Stimulated activated CD4-positive, alpha-beta T cell treated with anti-CD3 and anti-CD28 coated beads, Interleukin-1b, Interleukin-23, amount 100 ng/mL, for 24 hours (primary cell): ENCODE results near the gene CCSAP.
"Not testable (repeated sequence)": the region's sequence is repeated elsewhere in the genome, so short reads cannot be mapped to it uniquely, and the experiment has no call there.

ENCODE experiments used
- DNase-seq, 4 experiments: peaks; one replicate each; pipeline ENCODE4 v3.0.0-alpha.2; 2020; ENCODE audit warnings: low read depth in 4 of 4, low spot score in 1 of 4

The CCSAP gene, protein sequence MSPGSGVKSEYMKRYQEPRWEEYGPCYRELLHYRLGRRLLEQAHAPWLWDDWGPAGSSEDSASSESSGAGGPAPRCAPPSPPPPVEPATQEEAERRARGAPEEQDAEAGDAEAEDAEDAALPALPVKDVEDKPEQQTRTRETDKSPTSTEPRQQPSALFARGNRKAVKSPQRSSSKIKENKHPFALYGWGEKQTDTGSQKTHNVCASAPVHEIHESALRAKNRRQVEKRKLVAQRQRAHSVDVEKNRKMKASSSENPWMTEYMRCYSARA

DNA sequence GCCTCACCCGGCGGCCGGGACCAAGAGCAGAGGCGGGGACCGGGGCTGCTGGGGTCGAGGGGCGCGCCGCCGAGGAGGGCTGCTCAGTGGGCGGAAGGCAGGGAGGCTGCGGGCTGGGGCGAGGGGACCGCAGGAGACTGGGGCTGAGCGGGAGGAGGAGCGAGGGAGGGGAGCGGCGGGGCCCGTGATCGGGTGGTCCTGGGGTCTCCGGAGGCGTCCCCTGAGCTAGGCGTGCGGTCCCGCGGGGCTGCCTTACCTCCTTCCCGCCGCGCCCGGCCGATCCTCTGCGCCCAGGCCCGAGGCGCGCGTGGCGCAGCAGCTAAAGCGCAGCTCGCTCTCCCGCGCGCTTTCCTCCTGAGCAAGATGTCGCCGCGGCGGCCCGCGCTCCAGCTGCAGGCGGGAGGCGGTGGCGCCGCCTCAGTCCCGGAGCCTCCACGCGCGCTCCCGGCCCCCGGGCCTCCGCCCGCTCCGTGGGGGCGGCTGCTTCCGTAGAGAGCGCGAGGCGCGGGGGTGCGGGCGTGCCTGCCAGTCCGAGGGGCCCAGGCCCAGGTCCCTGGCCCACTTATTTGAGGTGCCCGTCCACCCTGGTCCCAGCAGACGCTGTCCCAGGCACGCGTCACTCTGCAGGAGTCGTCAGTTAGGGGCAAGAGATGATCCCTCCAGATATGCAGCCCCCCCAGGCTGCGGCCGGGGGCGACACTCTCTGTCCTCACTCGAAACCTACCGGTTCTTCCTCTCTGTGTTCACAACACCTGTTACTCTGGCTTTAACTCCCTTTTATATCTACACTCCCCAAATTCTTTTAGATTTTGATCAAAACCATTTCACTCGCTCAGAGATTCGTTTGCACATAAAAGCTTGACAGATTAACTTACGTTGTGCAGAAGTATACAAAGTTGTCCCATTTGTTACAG, at the start of gene CCSAP:
Gene CCSAP, minus strand, starts transcription at position 392 of the 914 bp plus-strand sequence. CDS start 582 bp downstream, outside the sequence.
- peak; percentile 12 to 23 (median 16) for DNase-seq

DNA sequence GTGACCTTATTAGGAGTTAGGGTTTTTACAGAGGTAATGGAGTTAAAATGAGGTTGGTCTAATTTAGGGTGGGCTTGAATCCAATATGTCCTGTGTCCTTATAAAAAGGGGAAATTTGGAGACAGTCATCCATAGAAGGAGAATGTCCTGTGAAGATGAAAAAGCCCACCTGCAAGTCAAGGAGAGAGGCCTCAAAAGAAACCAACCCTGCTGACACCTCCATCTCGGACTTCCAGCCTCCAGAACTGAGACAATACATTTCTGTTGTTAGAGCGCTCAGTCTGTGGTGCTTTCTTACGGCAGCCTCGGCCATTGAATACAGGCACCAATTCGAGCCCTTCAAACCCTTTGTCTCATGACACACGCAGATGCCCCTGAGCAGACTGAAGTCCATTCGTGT, 47.3 kb upstream of the CCSAP start:
- DNase-seq = no peak

DNA sequence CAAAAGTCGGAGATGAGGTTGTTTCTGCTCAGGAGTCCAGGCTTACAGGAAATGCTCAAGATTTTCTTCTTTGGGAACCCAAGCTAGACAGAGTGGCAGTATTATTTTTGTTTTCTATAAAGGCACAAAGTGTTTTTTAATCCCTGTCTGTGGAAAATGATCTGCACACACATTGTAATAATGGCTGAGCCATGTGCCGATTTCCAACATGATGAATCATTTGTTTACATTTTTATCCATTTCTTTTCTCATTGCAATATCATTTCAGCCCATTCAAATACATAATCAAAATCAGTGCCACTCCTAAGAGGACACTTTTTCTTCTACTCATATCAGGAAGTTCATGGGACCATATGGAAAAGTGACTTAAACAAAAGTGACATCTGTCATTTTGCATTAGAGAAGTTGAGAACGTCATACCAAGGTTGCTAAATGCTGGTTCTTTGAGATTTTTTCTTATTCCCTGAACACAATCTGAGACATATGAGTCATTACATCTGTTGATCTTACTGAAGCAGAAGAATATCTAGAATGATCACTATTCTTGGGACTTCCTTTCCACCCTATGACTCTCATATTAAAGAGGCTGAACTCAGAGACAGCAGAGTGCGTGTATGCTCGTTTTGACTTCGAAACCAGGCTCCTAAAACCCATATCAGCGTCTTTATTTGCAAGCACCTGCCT, 46.2 kb upstream of the CCSAP start:
- DNase-seq = no peak

DNA sequence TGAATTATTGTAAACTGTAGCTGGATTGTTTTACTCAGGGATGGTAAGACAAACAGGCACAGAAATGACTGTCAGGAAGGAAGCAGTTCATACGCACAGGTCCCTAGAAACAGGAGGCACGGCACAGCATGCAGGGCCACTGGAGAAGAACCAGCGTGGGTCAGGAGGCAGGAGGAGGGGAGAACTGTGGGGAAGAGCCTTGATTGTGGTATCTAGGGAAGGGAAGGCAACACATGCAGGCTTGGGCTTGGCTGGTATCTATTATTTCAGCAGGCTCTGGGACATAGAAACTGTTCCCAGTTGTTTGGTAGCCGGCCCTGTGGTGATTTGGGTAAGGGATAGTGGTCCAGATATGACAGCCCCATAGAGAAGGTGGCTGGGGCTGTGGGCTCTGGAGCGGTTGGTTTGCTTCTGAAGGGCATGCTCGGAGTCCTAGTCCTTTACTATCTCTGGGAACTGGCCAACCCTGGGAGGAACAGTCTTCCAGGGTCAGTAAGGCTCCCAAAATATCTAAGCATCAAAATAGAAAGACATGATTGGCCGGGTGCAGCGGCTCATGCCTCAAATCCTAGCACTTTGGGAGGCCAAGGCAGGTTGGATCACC, 43.1 kb upstream of the CCSAP start:
- no peak for DNase-seq

DNA sequence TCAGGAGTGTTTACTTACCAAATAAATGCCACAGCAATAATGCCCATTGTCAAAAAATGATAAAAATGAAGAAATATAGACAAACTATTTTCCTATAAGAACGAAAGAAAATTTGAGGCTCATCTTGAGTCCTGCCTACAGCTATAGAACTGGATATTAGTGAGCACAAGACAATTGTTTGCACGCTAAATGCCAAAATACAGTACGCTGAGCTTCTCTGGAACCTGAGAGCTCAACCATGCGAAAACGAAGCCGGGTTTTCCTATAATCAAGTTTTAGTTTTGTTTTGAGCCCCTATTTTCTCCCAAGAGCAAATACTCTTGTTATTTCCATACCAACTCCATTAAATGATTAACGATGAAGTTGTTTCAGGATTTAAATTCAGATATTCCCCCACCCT, 42.0 kb upstream of the CCSAP start:
- DNase-seq = no peak

DNA sequence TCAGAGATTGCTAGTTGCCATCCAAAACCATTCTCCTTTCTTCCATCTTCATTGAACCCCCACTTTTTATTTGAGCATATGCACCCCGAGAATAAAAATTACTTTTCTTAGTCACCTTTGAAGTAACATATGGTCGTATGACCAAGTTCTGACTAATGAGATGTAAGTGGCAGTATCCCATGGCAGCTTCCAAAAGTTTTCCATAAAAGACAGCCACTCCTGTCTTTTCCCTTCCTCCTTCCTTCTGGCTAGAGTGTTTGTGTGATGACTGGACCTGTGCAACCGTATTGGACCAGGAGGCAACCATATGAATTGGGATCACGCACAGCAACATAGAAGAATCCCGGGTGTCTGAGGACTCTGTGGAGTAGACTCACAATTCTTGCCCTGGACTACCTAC, 41.1 kb upstream of the CCSAP start:
- no peak for DNase-seq

DNA sequence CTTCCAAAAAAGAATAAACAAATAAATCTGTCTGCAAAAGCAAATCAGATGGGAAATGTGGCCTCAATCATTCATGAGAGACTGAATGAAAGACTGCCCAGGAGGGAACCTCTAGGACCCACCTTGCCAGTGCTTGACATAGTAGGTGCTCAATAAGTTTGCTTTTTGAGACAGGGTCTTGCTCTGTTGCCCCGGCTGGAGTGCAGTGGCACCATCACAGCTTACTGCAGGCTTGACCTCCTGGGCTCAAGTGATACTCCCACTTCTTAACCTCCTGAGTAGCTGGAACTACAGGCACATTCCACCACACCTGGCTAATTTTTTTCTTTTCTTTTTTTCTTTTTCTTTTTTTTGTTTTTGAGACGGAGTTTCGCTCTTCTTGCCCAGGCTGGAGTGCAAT, 40.3 kb upstream of the CCSAP start:
- DNase-seq = no peak

DNA sequence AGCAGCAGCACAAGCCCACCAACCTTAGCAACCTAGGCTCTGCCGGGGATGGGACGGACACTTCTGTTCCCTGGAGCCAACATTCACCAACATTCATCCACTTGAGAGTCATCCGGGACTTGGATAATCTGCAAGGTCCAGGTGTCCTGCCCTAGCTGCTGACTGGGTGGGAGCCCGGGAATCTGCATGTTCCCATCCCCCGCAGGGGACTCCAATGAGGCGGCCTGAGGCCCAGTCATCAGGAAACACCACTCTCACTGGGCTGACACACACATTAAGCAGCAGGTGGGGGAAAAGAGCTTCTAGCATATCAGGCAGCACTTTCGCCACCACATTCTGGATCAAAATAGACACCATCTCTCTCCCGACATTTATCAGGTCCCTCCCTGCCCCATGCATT, 38.4 kb upstream of the CCSAP start:
- DNase-seq = no peak

DNA sequence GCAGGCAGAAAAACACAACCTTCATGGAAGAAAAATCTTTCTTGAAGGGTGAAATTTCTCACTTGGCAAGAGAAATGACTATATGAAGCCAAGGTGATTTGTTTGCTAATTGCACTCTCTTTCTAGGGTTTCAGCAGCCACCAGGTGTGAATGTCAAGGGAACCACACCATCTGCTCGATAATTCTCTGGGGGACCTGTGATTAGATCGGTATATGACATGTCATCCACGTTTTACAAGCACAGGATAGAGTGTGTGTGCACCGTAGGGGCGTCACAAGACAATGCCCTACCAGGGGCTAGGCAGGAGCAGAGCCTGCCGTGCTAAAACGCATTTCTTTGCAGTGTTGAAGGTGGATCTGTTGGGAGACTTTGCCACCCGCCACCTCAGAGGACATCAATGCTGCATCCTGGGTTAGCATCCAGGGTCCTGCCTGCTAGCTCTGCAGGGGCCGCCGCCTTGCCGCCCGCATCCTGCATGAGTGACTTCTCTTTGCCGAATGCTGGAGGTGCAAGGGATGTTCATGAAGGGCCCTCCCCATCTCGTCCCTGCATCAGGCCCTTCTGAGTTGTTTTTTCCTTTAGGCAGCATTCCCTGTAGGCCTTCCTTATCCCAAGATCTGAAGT, 37.8 kb upstream of the CCSAP start:
- no peak for DNase-seq

DNA sequence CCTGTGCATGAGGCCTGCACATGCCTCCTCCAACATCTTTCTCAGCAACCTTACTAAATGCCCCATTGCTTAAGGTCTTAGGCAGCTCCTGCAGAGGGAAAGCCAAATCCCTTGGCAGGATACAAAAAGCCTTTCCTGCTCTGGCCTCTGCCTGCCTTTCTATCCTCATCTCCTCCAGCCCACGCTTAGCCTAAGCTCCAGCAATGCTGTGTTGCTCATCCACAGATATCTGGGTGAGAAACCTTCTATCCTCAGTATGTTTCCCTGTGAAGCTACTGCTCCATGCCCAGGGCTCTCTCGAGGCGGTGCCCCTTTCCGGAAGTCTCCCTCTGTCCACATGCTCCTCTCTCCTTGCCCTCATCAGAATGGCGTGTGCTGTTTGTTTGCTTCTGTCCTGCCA, 37.0 kb upstream of the CCSAP start:
- no peak for DNase-seq

DNA sequence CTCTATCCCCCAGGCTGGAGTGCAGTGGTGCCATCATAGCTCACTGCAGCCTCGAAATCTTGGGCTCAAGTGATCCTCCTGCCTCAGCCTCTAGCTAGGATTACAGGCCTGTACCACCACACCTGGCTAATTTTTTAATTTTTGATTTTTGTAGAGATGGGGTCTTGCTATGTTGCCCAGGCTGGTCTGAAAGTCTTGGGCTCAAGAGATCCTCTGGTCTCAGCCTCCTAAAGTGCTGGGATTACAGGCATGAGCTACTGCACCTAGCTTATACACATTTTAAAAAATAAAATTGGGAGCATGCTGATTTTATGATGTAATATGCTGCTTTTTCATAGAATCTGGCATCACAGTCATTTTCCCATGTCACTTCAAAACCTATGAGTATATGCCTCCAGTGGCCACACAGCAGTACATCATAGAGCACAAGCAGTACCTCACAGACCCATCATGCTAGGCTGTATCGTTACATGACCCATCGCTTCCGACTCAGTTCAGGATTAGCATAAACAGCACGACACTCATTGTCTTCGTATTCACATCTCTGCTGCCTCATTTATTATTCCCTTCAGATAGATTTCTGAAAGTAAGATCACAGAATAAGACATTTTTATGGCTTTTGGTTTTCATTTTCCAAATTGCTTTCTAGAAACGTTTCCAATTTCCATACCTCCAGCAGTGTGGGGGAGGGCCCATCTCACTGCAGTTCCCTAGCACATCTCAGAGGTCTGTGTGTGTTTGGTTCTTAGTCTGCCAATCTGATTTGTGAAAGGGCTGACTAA, 35.9 kb upstream of the CCSAP start:
- DNase-seq = no peak

DNA sequence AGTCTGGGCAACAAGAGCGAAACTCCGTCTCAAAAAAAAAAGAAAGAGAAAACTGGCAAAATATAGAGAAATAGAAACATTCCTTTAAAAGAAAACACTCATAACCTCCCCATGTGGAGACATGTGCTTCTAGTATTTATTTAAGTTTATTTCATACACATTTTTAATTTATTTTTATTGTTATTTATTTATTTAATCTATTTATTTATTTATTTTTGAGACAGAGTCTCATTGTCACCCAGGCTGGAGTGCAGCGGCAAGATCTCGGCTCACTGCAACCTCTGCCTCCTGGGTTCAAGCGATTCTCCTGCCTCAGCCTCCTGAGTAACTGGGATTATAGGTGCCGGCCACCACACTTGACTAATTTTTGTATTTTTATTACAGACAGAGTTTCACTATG, 35.2 kb upstream of the CCSAP start:
- DNase-seq = not testable (repeated sequence)

DNA sequence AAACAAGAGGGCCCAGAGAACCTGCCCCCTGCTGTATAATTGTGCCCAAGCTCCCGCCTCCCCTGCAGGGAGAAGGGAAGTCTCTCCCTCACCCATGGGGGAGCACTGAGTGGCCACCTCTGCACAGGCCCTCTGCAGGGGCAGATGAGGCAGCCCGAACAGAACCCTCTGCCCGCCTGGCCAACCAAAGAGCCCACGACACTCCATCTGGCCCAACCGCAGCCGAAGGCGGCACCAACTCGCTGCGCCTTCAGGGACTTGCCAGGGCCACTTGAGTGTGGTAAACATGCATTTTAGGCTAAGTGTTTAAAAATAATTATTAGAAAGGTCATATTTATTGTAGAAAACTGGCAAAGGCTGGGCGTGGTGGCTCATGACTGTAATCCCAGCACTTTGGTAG, 34.6 kb upstream of the CCSAP start:
- no peak for DNase-seq

DNA sequence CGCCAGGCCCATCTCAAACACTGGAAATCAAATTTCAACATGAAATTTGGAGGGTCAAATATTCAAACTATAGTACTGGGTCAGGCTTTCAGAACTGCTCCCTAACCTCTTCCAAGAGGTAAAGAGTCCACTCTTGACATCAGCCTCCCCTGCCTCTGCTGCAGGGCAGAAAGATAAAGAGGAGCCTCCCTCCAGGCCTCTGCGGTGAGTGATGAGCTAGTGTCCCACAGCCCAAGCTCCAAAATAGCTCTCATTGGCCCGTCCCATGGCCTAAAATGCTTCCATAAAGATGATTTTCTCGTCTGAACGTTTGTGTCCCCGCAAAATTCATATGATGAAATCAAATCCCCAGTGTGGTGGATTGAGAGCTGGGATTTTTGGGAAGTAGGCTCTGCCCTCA, 33.7 kb upstream of the CCSAP start:
- DNase-seq = no peak

DNA sequence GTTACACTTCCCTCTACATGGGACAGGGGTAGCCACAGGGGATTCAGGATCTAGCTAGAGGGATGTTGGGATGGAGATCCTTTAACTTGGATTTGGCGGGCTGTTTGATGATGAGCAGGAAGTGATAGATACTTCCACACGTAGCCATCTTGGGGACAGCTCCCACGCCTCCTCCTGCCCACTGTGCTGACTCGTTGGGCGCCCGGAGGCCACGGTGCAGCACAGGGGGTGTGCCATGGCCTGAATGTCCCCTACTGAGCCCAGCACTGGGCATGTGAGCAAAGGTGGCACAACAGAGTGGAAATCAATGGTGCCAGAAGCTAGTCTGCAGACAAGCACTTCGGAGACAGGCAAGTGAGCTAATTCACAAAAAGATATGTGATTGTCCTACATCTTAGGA, 31.6 kb upstream of the CCSAP start:
- no peak for DNase-seq

DNA sequence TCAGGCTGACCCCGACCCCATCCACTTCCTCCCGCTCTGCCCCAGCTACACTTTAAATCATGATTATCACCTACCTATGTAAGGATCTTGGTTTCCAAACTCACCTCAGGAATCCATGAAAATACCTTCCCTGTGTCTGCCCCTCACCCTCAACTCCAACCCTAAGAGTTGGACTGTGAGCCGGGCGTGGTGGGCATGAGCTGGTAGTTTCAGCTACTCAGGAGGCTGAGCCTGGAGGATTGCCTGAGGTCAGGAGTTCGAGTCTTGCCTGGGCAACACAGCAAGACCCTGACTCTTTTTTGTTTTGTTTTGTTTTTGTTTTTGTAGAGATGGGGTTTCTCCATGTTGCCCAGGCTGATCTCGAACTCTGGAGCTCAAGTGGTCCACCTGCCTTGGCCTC, 30.5 kb upstream of the CCSAP start:
- DNase-seq = no peak

DNA sequence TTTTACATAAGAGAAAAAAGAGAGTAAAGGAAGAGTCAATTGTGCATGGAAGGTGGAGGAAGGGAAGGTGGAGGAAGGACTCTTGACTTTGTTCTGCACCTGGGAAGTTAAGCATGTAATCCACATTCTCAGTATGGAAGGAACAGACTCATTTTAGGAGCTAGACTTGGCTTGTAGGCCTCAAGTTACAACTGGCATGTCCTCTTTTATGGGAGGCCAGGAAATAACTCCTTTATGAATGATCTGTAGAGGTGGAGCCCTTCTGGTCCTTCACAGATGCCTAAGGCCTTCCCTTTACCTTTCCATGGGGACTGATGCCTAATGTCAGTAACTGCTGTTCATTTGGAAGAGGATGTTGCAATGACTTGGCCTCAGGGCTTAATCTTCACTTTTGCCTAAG, 29.4 kb upstream of the CCSAP start:
- no peak for DNase-seq

DNA sequence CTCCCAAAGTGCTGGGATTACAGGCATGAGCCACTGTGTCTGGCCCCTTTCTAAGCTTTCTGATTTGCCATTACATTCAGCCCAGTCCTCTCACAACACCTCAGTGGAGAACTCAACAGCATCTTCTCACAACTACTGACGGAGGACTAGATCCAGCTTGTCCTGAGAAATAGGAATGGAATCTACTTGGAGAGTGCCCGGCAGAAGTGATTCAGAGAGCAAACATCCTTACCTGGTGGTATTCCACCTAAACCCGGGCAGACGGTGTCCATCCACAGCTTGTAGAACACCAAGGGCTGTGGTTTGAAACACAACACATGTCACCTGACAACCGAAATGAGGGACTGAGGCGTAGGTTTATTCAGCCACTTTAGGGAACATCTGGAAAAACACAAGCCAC, 28.8 kb upstream of the CCSAP start:
- no peak for DNase-seq

DNA sequence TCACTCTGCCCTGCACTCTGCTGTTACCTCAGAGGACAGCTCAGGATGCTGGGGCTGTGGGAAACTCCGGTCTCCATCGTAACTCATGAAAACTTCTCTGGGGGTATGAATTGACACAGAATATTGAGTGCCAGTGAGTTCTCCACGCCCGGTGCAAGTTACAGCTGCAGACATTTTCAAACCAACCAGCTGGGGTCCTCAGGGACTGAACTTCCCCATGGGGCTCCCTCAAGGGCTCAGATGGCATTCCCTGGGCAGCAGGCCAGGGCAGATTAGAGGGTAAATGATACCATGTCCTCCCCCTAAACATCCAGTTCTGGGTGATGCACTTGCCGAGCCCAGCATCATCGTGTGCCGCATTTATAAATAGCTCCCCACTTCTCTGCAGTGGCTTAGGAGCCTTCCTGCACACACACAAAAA, 27.8 kb upstream of the CCSAP start:
- no peak for DNase-seq

DNA sequence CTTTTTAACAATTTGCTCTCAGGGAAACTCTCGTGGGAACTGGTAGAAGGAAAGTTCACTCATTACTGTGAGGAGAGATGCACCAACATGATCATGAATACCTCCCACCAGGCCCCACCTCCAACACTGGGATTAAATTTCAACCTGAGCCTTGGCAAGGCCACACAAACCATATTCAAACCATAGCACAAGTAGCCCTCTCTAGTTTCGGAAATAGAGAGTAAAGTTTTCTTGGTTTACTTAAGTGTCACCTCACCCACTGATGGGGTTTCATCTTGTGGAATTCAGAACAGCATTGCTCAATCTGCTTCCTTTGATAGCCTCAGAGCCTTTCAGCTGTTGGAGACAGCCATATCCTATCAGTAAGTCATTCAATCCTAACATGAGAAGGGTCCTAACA, 25.5 kb upstream of the CCSAP start:
- no peak for DNase-seq
